ENCODE data around the gene SH3GL1. TPM values are rescaled to one million over a fixed set of nuclear protein-coding genes. Genes with fewer than 3 reads are reported as not detected.

SH3GL1 gene
- total and polyA plus RNA-seq, 10 of the 15 experiments (the other 5 are each of a cell fraction or from before 2014, with no cell fraction given) = 0.93 to 47.4 (median 28.4) TPM

- peak overlapping the region; percentile 24 for H3K27ac ChIP-seq (ENCODE audit: control insufficient read depth, insufficient read depth)
- H3K4me1 ChIP-seq (ENCODE audit: control insufficient read depth, insufficient read depth, low read length) = peaks cover 91% of the 10 kb centered on the region
- no TSS peak for BruUV-seq (replicated peaks)
- DNase-seq (ENCODE audit: low read depth, low spot score) (no peak), ATAC-seq (no peak), FAIRE-seq (no peak)
- no peaks in the 10 kb centered on the region for H3K27me3 ChIP-seq (replicated peaks in 1 of 2; ENCODE audit: control insufficient read depth in 2 of 2, insufficient read depth in 2 of 2, low read length in 1 of 2)
- peaks cover 96% of the 10 kb centered on the region for H3K79me2 ChIP-seq (ENCODE audit: control insufficient read depth, insufficient read depth, low read length)
- no peaks in the 10 kb centered on the region for H3K9me3 ChIP-seq (replicated peaks; ENCODE audit: control insufficient read depth, insufficient read depth, low read length)
- H3K36me3 ChIP-seq (ENCODE audit: control insufficient read depth in 2 of 2, insufficient read depth in 2 of 2, low read length in 1 of 2) = peaks cover 12 to 19% of the 10 kb centered on the region in 2 experiments; a peak in 3 of 4 replicates
- no peak overlapping the region for H2AFZ ChIP-seq (ENCODE audit: control insufficient read depth, low read depth, low read length)
- ChIA-PET SMC1A (ENCODE audit: uncharacterized antibody, unreplicated experiment) (no interaction called here), POLR2A (no interaction called here), RAD21 (ENCODE audit: unreplicated experiment) (no interaction called here), CTCF (interaction anchor here (0.6 to 1.4 kb wide), 2 partner anchors 21 to 1400 kb away, joined by 3 read pairs; no protein-coding TSS in a partner anchor)
- no peaks in the 10 kb centered on the region for H4K20me1 ChIP-seq (ENCODE audit: control insufficient read depth, insufficient read depth)
- no peak overlapping the region for H3K4me3 ChIP-seq
- H3K9ac ChIP-seq (ENCODE audit: control insufficient read depth, insufficient read depth, low read length) = no peak overlapping the region
- WGBS (ENCODE audit: insufficient coverage, insufficient replicate concordance, low lambda C conversion rate, missing lambda C conversion rate) = 78% methylated on average over 8 of the region's 8 CpGs
- in situ Hi-C loops (cut with MboI) (no loop called here), intact Hi-C loops (cut with micrococcal nuclease; ENCODE audit: unreplicated experiment) (no loop called here)
- no peak for TF ChIP-seq POLR2AphosphoS5 (IDR thresholded peaks at IDR 0.05; ENCODE audit: low read length)
- TF ChIP-seq ATF2 (IDR thresholded peaks at IDR 0.05; ENCODE audit: low read length) = no peak
- no peak for TF ChIP-seq ZBTB4 (CRISPR knock-in tag; IDR thresholded peaks at IDR 0.05)
- TF ChIP-seq CTCF (IDR thresholded peaks at IDR 0.05 in 2 of 3, conservative IDR thresholded peaks at IDR 0.05 in 1 of 3; ENCODE audit: control insufficient read depth in 2 of 3, extremely low read depth in 1 of 3, insufficient read depth in 1 of 3, low read depth in 3 of 3, low read length in 3 of 3) = no peak
- TF ChIP-seq BCL11A (IDR thresholded peaks at IDR 0.05; ENCODE audit: low read depth, low read length) = no peak
- TF ChIP-seq ZNF217 (IDR thresholded peaks at IDR 0.05) = no peak
- no peak for TF ChIP-seq MEF2B (IDR thresholded peaks at IDR 0.05; ENCODE audit: partially characterized antibody, poor library complexity, severe bottlenecking)
- TF ChIP-seq ATF3 (IDR thresholded peaks at IDR 0.05; ENCODE audit: borderline replicate concordance, extremely low read depth, low read depth, low read length) = no peak
- TF ChIP-seq CEBPB (IDR thresholded peaks at IDR 0.05; ENCODE audit: borderline replicate concordance in 1 of 2, low read depth in 2 of 2, low read length in 2 of 2) = no peak
- no peak for TF ChIP-seq HDAC2 (IDR thresholded peaks at IDR 0.05)
- H3K4me2 ChIP-seq (ENCODE audit: control insufficient read depth, insufficient read depth) = peak overlapping the region; percentile 42; the same call in 1 of the 2 replicates
These were observed 27.4 kb downstream of the SH3GL1 start for GRCh38 chr19:4373013-4373367.
